Stimulated activated CD4-positive, alpha-beta T cell treated with anti-CD3 and anti-CD28 coated beads, Interleukin-15, amount 100 ng/mL, for 24 hours (primary cell): ENCODE measurements around the gene SERGEF.
A peak's percentile ranks its signal among the peaks of the same experiment; 100 is the strongest.

Experiments used
- DNase-seq: peaks from one replicate; pipeline ENCODE4 v3.0.0-alpha.2; 2020

The SERGEF gene

GRCh38 chr11:17766073-17766359 lies 246.8 kb downstream of the SERGEF start:
- no peak for DNase-seq

- no peak for DNase-seq
These were observed 247.3 kb downstream of the SERGEF start for GRCh38 chr11:17765356-17766072.

DNA sequence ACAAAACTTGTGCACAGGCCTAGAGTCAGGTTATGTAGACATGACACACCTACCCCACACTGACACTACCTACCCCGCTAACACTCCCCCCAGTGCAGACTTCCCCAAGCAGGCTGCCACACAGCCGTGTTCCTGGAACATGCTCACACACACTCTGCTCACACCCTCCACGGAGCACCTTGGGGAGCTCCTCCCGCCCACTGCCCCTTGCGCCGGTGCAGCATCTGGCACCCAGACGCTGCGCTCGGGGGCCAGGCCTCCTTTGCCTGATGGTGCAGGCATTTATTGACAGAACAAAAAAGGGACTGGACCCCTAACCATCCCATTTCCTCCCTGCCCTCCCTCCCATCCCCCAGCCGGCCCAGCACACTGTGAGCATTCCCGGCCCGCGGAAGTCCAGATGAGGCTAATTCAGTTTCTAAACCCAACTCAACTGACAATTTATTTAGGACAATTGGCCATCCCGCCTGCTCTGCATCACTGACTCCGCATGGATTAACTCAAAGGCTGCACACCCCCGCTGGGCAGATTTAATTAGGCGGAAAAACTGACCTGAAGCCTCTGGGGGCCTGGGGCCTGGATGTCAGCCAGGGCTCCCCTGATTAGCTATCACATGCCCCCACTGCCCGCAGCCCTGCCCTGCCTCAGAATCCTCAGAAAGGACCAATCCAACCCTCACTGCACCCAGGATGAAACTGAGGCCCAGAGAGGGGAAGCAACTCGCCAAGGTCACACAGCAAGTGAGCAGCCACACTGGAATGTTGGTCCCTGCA lies 248.2 kb downstream of the SERGEF start:
- DNase-seq = no peak

- no peak for DNase-seq
These were observed 249.1 kb downstream of the SERGEF start for GRCh38 chr11:17763703-17764102.

DNA sequence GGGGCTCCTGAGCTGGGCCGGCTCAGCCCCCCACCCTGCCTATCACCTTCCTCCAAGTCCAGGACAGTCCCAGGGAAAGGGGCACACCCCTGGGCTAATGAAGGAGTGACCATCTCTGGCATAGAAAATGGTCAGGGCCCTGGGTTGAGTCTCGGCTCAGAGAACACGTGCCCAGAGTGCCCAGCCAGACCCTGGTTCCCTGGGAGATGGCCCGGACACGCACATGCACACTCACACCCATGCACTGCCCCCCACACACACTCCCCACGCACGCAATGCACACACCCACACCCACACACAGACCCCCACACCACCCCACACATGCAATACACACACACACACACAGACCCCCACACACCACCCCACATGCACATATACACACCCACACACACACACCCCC lies 249.6 kb downstream of the SERGEF start:
- DNase-seq = no peak

DNA sequence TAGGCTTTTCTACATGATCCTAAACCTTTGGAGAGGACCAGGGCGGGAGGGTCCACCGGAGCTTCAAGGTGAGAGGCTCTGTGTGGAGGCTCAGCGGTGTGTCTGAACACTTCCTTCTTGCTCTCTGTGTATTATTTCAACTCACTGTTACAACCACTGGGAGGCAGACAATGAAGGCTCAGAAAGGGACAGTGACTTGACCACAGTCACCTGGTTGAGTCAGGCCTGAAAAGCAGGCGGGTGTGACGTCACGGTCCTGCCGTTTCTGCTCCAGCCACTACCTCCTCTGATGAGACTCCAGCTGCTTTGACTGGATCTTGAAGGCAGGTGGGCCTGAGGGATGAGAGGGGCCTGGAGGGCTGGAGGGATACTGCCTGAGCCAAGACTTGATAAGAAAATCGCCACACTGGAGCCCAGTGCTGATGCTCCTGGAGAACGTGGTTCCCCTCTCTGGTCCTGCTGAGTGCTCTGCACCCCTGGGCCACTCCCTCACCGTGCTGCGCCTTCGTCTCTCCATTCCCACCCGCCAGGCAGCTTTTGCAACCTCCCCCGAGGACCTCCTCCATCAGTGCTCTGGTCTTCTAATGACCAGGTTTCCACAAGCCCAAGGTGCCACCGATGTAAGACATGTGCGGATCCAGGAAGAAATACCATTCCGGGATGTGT lies 250.4 kb downstream of the SERGEF start:
- no peak for DNase-seq

GRCh38 chr11:17760102-17761029 lies 252.5 kb downstream of the SERGEF start:
- peak; percentile 34 for DNase-seq

DNA sequence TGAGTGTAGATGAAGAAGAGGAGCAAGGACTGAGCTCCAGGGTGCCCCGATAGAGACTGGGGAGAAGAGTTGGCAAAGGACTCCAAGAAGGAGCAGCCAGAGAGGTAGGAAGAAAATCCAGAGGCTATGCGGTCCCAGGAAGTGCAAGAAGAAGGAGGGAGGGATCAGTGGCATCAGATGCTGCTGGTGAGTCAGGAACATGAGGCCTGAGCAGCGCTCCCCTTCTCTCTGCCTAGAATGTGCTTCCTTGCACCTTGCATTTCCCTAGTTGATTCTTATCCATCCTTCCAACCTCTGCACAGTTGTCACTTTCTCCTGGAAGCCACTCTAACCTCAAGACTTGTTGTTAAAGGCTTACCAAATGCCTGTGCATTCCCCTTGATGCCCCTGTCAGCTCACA lies 257.0 kb downstream of the SERGEF start:
- no peak for DNase-seq

GRCh38 chr11:17753641-17754040 lies 259.2 kb downstream of the SERGEF start:
- no peak for DNase-seq

DNA sequence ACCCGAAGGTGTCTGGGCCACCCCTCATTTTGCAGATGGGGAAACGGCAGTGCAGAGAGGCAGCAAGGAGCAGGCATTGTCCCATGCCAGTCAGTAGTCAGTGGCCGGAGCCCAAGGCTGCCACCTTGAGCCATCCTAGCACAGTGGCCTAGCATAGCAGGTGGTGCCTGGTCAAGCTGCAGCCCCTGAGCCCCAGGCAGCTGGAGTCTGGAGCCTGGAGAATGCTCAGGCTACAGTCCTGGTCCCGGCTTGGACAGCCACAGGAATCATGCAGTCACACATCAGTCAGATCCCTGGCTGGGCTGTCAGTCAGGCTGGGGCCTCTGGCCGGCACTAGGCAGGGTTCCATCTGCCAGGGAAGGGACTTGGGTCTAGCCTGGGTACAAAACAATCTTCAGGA lies 259.7 kb downstream of the SERGEF start:
- DNase-seq = no peak

GRCh38 chr11:17752144-17752543 lies 260.7 kb downstream of the SERGEF start:
- no peak for DNase-seq

GRCh38 chr11:17751558-17751957 lies 261.3 kb downstream of the SERGEF start:
- no peak for DNase-seq

GRCh38 chr11:17750801-17751165 lies 262.1 kb downstream of the SERGEF start:
- no peak for DNase-seq

DNA sequence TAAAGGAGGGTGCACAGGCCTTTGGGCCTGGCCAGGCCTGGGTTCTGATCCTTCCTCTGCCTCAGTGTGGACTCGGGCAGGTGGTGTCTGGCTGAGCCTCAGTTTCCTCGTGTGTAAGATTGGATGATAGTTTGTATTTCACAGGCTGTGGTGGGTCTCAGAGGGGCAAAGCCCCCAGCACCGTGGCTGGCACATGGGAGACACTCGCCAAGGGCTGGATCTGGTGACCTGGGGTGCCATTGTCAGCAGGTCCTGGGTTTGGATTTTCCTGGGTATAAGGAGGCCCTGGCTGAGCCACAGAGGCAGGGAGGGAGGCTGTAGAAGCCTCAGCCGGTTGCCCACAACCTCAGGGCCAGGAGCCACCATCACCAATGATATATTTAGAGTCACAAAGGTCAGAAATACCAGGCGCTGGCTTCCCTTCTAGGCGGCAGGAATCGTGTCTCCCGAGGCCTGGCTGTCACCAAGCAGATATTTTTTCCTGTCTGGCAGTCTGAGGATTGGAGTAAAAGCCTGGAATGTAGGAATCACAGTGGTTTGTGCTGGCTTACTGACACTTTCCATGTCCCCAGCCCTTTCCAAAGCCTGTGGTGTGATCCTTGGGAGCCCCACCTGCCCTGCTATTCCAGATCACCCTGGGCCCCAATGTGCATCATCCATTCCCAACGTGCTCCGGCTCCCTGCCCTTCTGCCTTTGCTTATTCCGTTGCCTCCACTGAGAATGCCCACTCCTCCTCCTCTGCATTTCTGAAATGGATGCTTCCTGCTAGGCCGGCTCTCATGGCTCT lies 262.6 kb downstream of the SERGEF start:
- DNase-seq = no peak

- no peak for DNase-seq
These were observed 263.8 kb downstream of the SERGEF start for GRCh38 chr11:17748761-17749721.

DNA sequence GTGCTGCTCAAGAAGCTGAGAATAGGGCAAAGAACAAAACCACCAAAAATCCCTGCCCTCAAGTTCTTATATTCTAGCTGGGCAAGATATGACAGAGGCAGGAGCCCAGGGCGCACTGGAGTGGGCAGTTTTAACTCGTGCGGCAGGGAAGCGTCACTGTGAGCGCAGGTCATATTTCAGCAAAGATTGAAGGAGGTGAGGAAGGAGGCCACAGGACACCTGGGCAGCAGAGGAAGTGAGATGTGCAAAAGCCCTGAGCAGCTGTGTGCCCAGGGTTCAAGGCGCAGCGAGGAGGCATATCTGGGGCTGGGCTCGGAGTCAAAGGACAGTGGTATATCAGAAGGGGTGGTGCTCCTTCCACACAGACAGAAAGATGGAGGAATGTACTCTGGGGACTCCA lies 264.8 kb downstream of the SERGEF start:
- DNase-seq = no peak

GRCh38 chr11:17747131-17747955 lies 265.5 kb downstream of the SERGEF start:
- DNase-seq = no peak

GRCh38 chr11:17746096-17746495 lies 266.8 kb downstream of the SERGEF start:
- no peak for DNase-seq

DNA sequence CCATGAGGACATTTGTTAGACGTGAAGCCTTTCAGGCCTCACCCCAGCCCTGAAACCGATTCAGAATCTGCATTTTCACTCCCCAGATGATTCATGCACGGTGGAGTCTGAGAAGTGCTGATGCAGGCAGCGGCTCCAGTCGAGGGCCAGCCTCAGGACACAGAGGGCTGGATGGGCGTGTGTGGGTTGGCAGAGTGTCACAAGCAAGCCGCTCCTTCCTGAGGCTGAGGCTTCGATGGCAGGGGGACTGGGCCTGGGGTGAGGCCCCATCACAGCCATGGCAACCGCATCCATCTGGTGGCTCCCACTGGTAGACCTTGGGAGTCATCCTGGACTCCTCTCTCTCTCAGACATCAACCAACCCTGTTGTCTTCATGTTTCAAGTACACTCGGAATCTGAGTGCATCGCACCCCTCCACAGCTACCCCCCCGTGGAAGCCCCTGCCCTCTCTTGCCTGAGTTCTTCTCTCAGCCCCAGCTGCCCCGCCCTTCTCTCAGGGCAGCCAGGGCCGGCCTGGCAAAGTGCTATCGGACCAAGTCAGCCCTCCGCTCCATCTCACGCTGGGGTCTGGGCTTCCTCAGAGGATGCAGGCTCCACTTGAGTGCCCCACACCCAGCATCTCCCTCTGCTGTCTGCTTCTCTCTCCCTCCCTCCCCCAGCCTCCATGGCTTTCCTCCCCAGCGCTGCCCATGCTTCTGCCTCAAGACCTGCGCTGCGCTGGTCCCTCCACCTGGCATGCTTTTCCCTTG lies 267.6 kb downstream of the SERGEF start:
- no peak for DNase-seq
